Stomach (tissue), 9 donors: ENCODE results near the gene MAST4. TPM values are rescaled to one million over a fixed set of nuclear protein-coding genes. Genes with fewer than 3 reads are reported as not detected.
A peak's percentile ranks its signal among the peaks of the same experiment; 100 is the strongest.

Source experiments
- DNase-seq, 2 donors: peaks; one replicate each; pipeline versions ENCODE4 v3.0.0 to v3.0.0-alpha.2; 2013 to 2019
- H3K27ac ChIP-seq, 5 donors: fragments of 200-600 bp in 4 of 5; sonication (generic) in 4 of 5; one replicate each; pipeline ENCODE4 v1.5.1; 2013 to 2019; ENCODE audit warnings: mild to moderate bottlenecking in 1 of 5, moderate library complexity in 1 of 5
- H3K27me3 ChIP-seq, 3 donors: fragments of 200-600 bp; sonication (generic); one replicate each; pipeline ENCODE4 v1.5.1; 2017 to 2019; ENCODE audit warnings: mixed run types in 1 of 3
- H3K36me3 ChIP-seq, 4 donors: fragments of 200-600 bp; sonication (generic); 1 replicate in 3 of 4; 2 replicates in 1 of 4; pipeline ENCODE4 v1.5.1; 2016 to 2019
- H3K4me1 ChIP-seq, 4 donors: fragments of 200-600 bp; sonication (generic); one replicate each; pipeline ENCODE4 v1.5.1; 2016 to 2019
- H3K4me3 ChIP-seq, 4 donors: fragments of 200-600 bp; sonication (generic) in 3 of 4; one replicate each; pipeline ENCODE4 v1.5.1; 2016 to 2019; ENCODE audit warnings: mild to moderate bottlenecking in 1 of 4
- H3K9me3 ChIP-seq, 4 donors: fragments of 200-600 bp; sonication (generic); one replicate each; pipeline ENCODE4 v1.5.1; 2016 to 2019
- CTCF ChIP-seq, 7 experiments: fragments of 450-650 bp in 4 of 7; fragments of 200-600 bp in 3 of 7; sonication (generic) in 3 of 7; IDR thresholded peaks; one replicate each; pipeline ENCODE4 v1.5.1; 2016 to 2019; ENCODE audit warnings: antibody characterized with exemption in 7 of 7, control low read depth in 2 of 7, mild to moderate bottlenecking in 1 of 7
- EP300 ChIP-seq: sonication (generic); formaldehyde crosslinking; IDR thresholded peaks from one replicate; pipeline ENCODE4 v1.6.1; 2017; ENCODE audit warnings: antibody characterized with exemption
- POLR2A ChIP-seq, 4 donors: fragments of 450-650 bp; IDR thresholded peaks; one replicate each; pipeline ENCODE4 v1.6.1; 2016; ENCODE audit warnings: antibody characterized with exemption in 4 of 4, control low read depth in 2 of 4, mild to moderate bottlenecking in 1 of 4, moderate library complexity in 1 of 4
- POLR2AphosphoS5 ChIP-seq, 3 donors: sonication (generic); formaldehyde crosslinking; IDR thresholded peaks; one replicate each; pipeline ENCODE4 v1.6.1; 2016; ENCODE audit warnings: antibody characterized with exemption in 3 of 3
- WGBS, 5 donors: extraction: QIAGEN DNeasy Blood & Tissue Kit in 3 of 5; methylation state at CpG; one replicate each; pipeline versions ENCODE4 v1.1.5 to v1.1.7; 2013 to 2018; 5-methylcytosine and 5-hydroxymethylcytosine counted together
- intact Hi-C: fragments of 100-400 bp; cut with DNase I; formaldehyde crosslinking; loops from one replicate; pipeline ENCODE4 v1.15.1; 2023; ENCODE audit warnings: low total_unique reads
- polyA plus RNA-seq, 3 donors: library from polyadenylated mRNA; stranded (reverse); fragments of 200-250 nt; gene quantifications; one replicate each; pipeline ENCODE4 v1.2.3, GENCODE V29; 2013
- total RNA-seq, 5 donors: library from RNA; depleted of rRNA; stranded (reverse); fragments of >200 nt; gene quantifications; one replicate each; pipeline versions ENCODE4 v1.1.0 to v1.2.3, GENCODE V29; 2014 to 2016
- donor health status: healthy with polysubstance abuse.
- donor health status: Bipolar disorder and iron deficiency.
- donor health status: healthy.

Gene MAST4
- total and polyA plus RNA-seq, 8 donors, result 1.5 to 52.5 (median 32.1) TPM

GRCh38 chr5:67206929-67207328, 610.7 kb downstream of the MAST4 start:
- H3K9me3 ChIP-seq, result no peaks in the 10 kb centered on the region
- TF ChIP-seq EP300 (no peak), POLR2AphosphoS5 (IDR thresholded peaks at IDR 0.05) (peak in 2 of 3 donors; percentile 31 to 71)
- H3K36me3 ChIP-seq, result no peaks in the 10 kb centered on the region
- intact Hi-C loops, result loop anchor here (5.0 to 10.0 kb wide), 2 partner anchors 45 to 402 kb away; no protein-coding TSS in a partner anchor
- peak overlapping the region in 3 of 5 donors; percentile 41 to 80 (median 64) for H3K27ac ChIP-seq
- WGBS, 5 donors, result 25 to 50% (median 44%) methylated on average over 4 of the region's 4 CpGs
- peaks cover 7 to 53% (median 12%) of the 10 kb centered on the region in 4 donors for H3K4me1 ChIP-seq
- DNase-seq, result peak; percentile 72 to 90
- H3K4me3 ChIP-seq, result no peak overlapping the region
- H3K27me3 ChIP-seq, result no peaks in the 10 kb centered on the region

GRCh38 chr5:67208403-67208802, 612.2 kb downstream of the MAST4 start:
- Histone ChIP-seq H3K4me1 (peaks cover 7 to 52% (median 12%) of the 10 kb centered on the region in 4 donors), H3K27me3 (no peaks in the 10 kb centered on the region), H3K36me3 (no peaks in the 10 kb centered on the region), H3K27ac (no peak overlapping the region), H3K9me3 (no peaks in the 10 kb centered on the region), H3K4me3 (no peak overlapping the region)
- DNase-seq, result no peak
- 90 to 98% (median 97%) methylated on average over 3 of the region's 3 CpGs for WGBS, 5 donors
- intact Hi-C loops, result loop anchor here (5.0 to 10.0 kb wide), 2 partner anchors 46 to 404 kb away; no protein-coding TSS in a partner anchor
- no peak for TF ChIP-seq POLR2A (IDR thresholded peaks at IDR 0.05)
- no peak for TF ChIP-seq CTCF (IDR thresholded peaks at IDR 0.05)
- TF ChIP-seq EP300, result no peak
- TF ChIP-seq POLR2AphosphoS5 (IDR thresholded peaks at IDR 0.05), result no peak

GRCh38 chr5:67209141-67209771, 613.1 kb downstream of the MAST4 start:
- H3K27ac ChIP-seq, result no peak overlapping the region
- 26 to 28% (median 27%) methylated on average over 11 of the region's 11 CpGs for WGBS, 5 donors
- no peaks in the 10 kb centered on the region for H3K27me3 ChIP-seq
- intact Hi-C loops, result loop anchor here (5.0 to 10.0 kb wide), 2 partner anchors 47 to 404 kb away; no protein-coding TSS in a partner anchor
- H3K4me3 ChIP-seq, result no peak overlapping the region
- no peaks in the 10 kb centered on the region for H3K9me3 ChIP-seq
- peak; percentile 62 to 92 for DNase-seq
- H3K4me1 ChIP-seq, result peaks cover 7 to 45% (median 12%) of the 10 kb centered on the region in 4 donors
- TF ChIP-seq POLR2AphosphoS5 (IDR thresholded peaks at IDR 0.05) (peak in 1 of 3 donors; percentile 49), CTCF (IDR thresholded peaks at IDR 0.05) (peak in 6 of 7 experiments; percentile 12 to 86 (median 75)), POLR2A (IDR thresholded peaks at IDR 0.05) (no peak), EP300 (no peak)
- no peaks in the 10 kb centered on the region for H3K36me3 ChIP-seq

GRCh38 chr5:67211926-67212325, 615.7 kb downstream of the MAST4 start:
- Histone ChIP-seq H3K9me3 (no peaks in the 10 kb centered on the region), H3K4me1 (peaks cover 20 to 52% (median 29%) of the 10 kb centered on the region in 4 donors), H3K4me3 (no peak overlapping the region), H3K36me3 (no peaks in the 10 kb centered on the region), H3K27ac (no peak overlapping the region), H3K27me3 (no peaks in the 10 kb centered on the region)
- DNase-seq, result no peak
- WGBS, 5 donors, result 65 to 80% (median 72%) methylated on average over 2 of the region's 2 CpGs
- no peak for TF ChIP-seq POLR2AphosphoS5 (IDR thresholded peaks at IDR 0.05)
- no peak for TF ChIP-seq POLR2A (IDR thresholded peaks at IDR 0.05)
- intact Hi-C loops, result no loop called here

- TF ChIP-seq POLR2AphosphoS5 (IDR thresholded peaks at IDR 0.05) (no peak), CTCF (IDR thresholded peaks at IDR 0.05) (no peak), POLR2A (IDR thresholded peaks at IDR 0.05) (no peak), EP300 (no peak)
- intact Hi-C loops, result no loop called here
- Histone ChIP-seq H3K27ac (peak overlapping the region in 3 of 5 donors; percentile 53 to 89 (median 79)), H3K27me3 (no peaks in the 10 kb centered on the region), H3K4me1 (peaks cover 20 to 33% (median 28%) of the 10 kb centered on the region in 4 donors), H3K4me3 (no peak overlapping the region), H3K9me3 (no peaks in the 10 kb centered on the region), H3K36me3 (no peaks in the 10 kb centered on the region)
- no peak for DNase-seq
- 79 to 88% (median 82%) methylated on average over 6 of the region's 6 CpGs for WGBS, 5 donors
Measured at GRCh38 chr5:67214036-67214435, 617.8 kb downstream of the MAST4 start.
